ENCODE measurements around the gene PGAM2.
"Not testable (repeated sequence)": the region's sequence is repeated elsewhere in the genome, so short reads cannot be mapped to it uniquely, and the experiment has no call there.

PGAM2 gene

GRCh38 chr7:44019825-44020224 lies 45.5 kb downstream of the PGAM2 start:
- not testable (repeated sequence) for DNase-seq

- DNase-seq: peak; percentile 97 to 99 (median 98)
These were observed 46.2 kb downstream of the PGAM2 start for GRCh38 chr7:44018857-44019807.

GRCh38 chr7:44015090-44015489 lies 50.3 kb downstream of the PGAM2 start:
- DNase-seq: not testable (repeated sequence)

Measured in T-helper 1 cell (primary cell).